ENCODE measurements around the gene DIAPH3.

DIAPH3 gene

GRCh38 chr13:59715611-59716010 is 448.1 kb downstream of the DIAPH3 start:
- no peak for DNase-seq (ENCODE audit: low spot score)

GRCh38 chr13:59710996-59711701 is 452.6 kb downstream of the DIAPH3 start:
- DNase-seq (ENCODE audit: low spot score) = no peak

GRCh38 chr13:59710416-59710815 is 453.3 kb downstream of the DIAPH3 start:
- DNase-seq (ENCODE audit: low spot score) = no peak

GRCh38 chr13:59706101-59706976 is 457.4 kb downstream of the DIAPH3 start:
- DNase-seq (ENCODE audit: low spot score) = no peak

- no peak for DNase-seq (ENCODE audit: low spot score)
These were observed 461.5 kb downstream of the DIAPH3 start for GRCh38 chr13:59702269-59702668.

- no peak for DNase-seq (ENCODE audit: low spot score)
These were observed 462.5 kb downstream of the DIAPH3 start for GRCh38 chr13:59701261-59701660.

- no peak for DNase-seq (ENCODE audit: low spot score)
These were observed 463.4 kb downstream of the DIAPH3 start for GRCh38 chr13:59700281-59700680.

GRCh38 chr13:59696271-59696670 is 467.5 kb downstream of the DIAPH3 start:
- DNase-seq (ENCODE audit: low spot score) = no peak

GRCh38 chr13:59691501-59692066 is 472.1 kb downstream of the DIAPH3 start:
- DNase-seq (ENCODE audit: low spot score) = no peak

GRCh38 chr13:59690857-59691500 is 472.7 kb downstream of the DIAPH3 start:
- no peak for DNase-seq (ENCODE audit: low spot score)

- DNase-seq (ENCODE audit: low spot score) = no peak
These were observed 474.7 kb downstream of the DIAPH3 start for GRCh38 chr13:59689057-59689456.

- no peak for DNase-seq (ENCODE audit: low spot score)
These were observed 476.8 kb downstream of the DIAPH3 start for GRCh38 chr13:59686798-59687394.

- DNase-seq (ENCODE audit: low spot score) = no peak
These were observed 479.6 kb downstream of the DIAPH3 start for GRCh38 chr13:59684105-59684504.

GRCh38 chr13:59681636-59682311 is 482.0 kb downstream of the DIAPH3 start:
- DNase-seq (ENCODE audit: low spot score) = no peak

GRCh38 chr13:59680429-59681024 is 483.2 kb downstream of the DIAPH3 start:
- no peak for DNase-seq (ENCODE audit: low spot score)

GRCh38 chr13:59679254-59679653 is 484.5 kb downstream of the DIAPH3 start:
- no peak for DNase-seq (ENCODE audit: low spot score)

GRCh38 chr13:59677966-59678814 is 485.5 kb downstream of the DIAPH3 start:
- DNase-seq (ENCODE audit: low spot score) = no peak

GRCh38 chr13:59677430-59677829 is 486.3 kb downstream of the DIAPH3 start:
- DNase-seq (ENCODE audit: low spot score) = no peak

GRCh38 chr13:59674616-59675015 is 489.1 kb downstream of the DIAPH3 start:
- DNase-seq (ENCODE audit: low spot score) = no peak

GRCh38 chr13:59673286-59673685 is 490.4 kb downstream of the DIAPH3 start:
- DNase-seq (ENCODE audit: low spot score) = no peak

Measured in HuH-7 (cell line).